Measurements from ENCODE around the gene WIZ.

Gene WIZ

GRCh38 chr19:15439078-15439799, 10.5 kb downstream of the WIZ start:
- H3F3A ChIP-seq (ENCODE audit: control insufficient read depth, insufficient read depth) = no peaks in the 10 kb centered on the region
- H3K27ac ChIP-seq (ENCODE audit: low read depth, low read length) = no peak overlapping the region
- no peak overlapping the region for H3K4me3 ChIP-seq (ENCODE audit: low read length)
- no peaks in the 10 kb centered on the region for H4K20me1 ChIP-seq (ENCODE audit: control insufficient read depth, insufficient read depth, low read depth, low read length)
- H3K4me1 ChIP-seq (ENCODE audit: control insufficient read depth, low read length) = no peaks in the 10 kb centered on the region
- no peaks in the 10 kb centered on the region for H3K79me2 ChIP-seq (ENCODE audit: control insufficient read depth, low read length)
- H3K9me3 ChIP-seq (ENCODE audit: control insufficient read depth, insufficient read depth, low read length) = no peaks in the 10 kb centered on the region
- H3K27me3 ChIP-seq (ENCODE audit: control insufficient read depth, low read length) = no peaks in the 10 kb centered on the region
- no peaks in the 10 kb centered on the region for H3K36me3 ChIP-seq (ENCODE audit: control insufficient read depth, low read length)
- no peak overlapping the region for H3K4me2 ChIP-seq (ENCODE audit: low read length)
- no peaks in the 10 kb centered on the region for H3K9me2 ChIP-seq (replicated peaks; ENCODE audit: control insufficient read depth, low read length)
- TF ChIP-seq CTCF (IDR thresholded peaks at IDR 0.05; ENCODE audit: low read depth, low read length, poor library complexity, severe bottlenecking) (no peak), EZH2phosphoT487 (IDR thresholded peaks at IDR 0.05; ENCODE audit: borderline replicate concordance, low read length) (no peak)

GRCh38 chr19:15438577-15438976, 11.2 kb downstream of the WIZ start:
- H3K4me3 ChIP-seq (ENCODE audit: low read length) = no peak overlapping the region
- no peaks in the 10 kb centered on the region for H3K36me3 ChIP-seq (ENCODE audit: control insufficient read depth, low read length)
- no peaks in the 10 kb centered on the region for H3K27me3 ChIP-seq (ENCODE audit: control insufficient read depth, low read length)
- no peak overlapping the region for H3K27ac ChIP-seq (ENCODE audit: low read depth, low read length)
- no peaks in the 10 kb centered on the region for H3K9me2 ChIP-seq (replicated peaks; ENCODE audit: control insufficient read depth, low read length)
- H3K79me2 ChIP-seq (ENCODE audit: control insufficient read depth, low read length) = no peaks in the 10 kb centered on the region
- no peaks in the 10 kb centered on the region for H3F3A ChIP-seq (ENCODE audit: control insufficient read depth, insufficient read depth)
- no peak overlapping the region for H3K4me2 ChIP-seq (ENCODE audit: low read length)
- H3K4me1 ChIP-seq (ENCODE audit: control insufficient read depth, low read length) = peaks cover 1% of the 10 kb centered on the region
- H4K20me1 ChIP-seq (ENCODE audit: control insufficient read depth, insufficient read depth, low read depth, low read length) = no peaks in the 10 kb centered on the region
- H3K9me3 ChIP-seq (ENCODE audit: control insufficient read depth, insufficient read depth, low read length) = no peaks in the 10 kb centered on the region
- TF ChIP-seq EZH2phosphoT487 (IDR thresholded peaks at IDR 0.05; ENCODE audit: borderline replicate concordance, low read length) (no peak), CTCF (IDR thresholded peaks at IDR 0.05; ENCODE audit: low read depth, low read length, poor library complexity, severe bottlenecking) (no peak)

GRCh38 chr19:15438124-15438496, 11.6 kb downstream of the WIZ start:
- Histone ChIP-seq H3K27ac (ENCODE audit: low read depth, low read length) (no peak overlapping the region), H4K20me1 (ENCODE audit: control insufficient read depth, insufficient read depth, low read depth, low read length) (no peaks in the 10 kb centered on the region), H3K4me3 (ENCODE audit: low read length) (no peak overlapping the region), H3K4me2 (ENCODE audit: low read length) (no peak overlapping the region), H3K27me3 (ENCODE audit: control insufficient read depth, low read length) (no peaks in the 10 kb centered on the region), H3F3A (ENCODE audit: control insufficient read depth, insufficient read depth) (no peaks in the 10 kb centered on the region), H3K36me3 (ENCODE audit: control insufficient read depth, low read length) (no peaks in the 10 kb centered on the region), H3K9me3 (ENCODE audit: control insufficient read depth, insufficient read depth, low read length) (no peaks in the 10 kb centered on the region), H3K9me2 (replicated peaks; ENCODE audit: control insufficient read depth, low read length) (no peaks in the 10 kb centered on the region), H3K4me1 (ENCODE audit: control insufficient read depth, low read length) (peaks cover 6% of the 10 kb centered on the region), H3K79me2 (ENCODE audit: control insufficient read depth, low read length) (peaks cover under 1% of the 10 kb centered on the region)
- no peak for TF ChIP-seq EZH2phosphoT487 (IDR thresholded peaks at IDR 0.05; ENCODE audit: borderline replicate concordance, low read length)
- no peak for TF ChIP-seq CTCF (IDR thresholded peaks at IDR 0.05; ENCODE audit: low read depth, low read length, poor library complexity, severe bottlenecking)

Data from DOHH2 (cell line).